ENCODE data around the gene GFOD1.

Gene GFOD1

GRCh38 chr6:13494137-13494536, 6.7 kb upstream of the GFOD1 start:
- TF ChIP-seq, protein P1, sequence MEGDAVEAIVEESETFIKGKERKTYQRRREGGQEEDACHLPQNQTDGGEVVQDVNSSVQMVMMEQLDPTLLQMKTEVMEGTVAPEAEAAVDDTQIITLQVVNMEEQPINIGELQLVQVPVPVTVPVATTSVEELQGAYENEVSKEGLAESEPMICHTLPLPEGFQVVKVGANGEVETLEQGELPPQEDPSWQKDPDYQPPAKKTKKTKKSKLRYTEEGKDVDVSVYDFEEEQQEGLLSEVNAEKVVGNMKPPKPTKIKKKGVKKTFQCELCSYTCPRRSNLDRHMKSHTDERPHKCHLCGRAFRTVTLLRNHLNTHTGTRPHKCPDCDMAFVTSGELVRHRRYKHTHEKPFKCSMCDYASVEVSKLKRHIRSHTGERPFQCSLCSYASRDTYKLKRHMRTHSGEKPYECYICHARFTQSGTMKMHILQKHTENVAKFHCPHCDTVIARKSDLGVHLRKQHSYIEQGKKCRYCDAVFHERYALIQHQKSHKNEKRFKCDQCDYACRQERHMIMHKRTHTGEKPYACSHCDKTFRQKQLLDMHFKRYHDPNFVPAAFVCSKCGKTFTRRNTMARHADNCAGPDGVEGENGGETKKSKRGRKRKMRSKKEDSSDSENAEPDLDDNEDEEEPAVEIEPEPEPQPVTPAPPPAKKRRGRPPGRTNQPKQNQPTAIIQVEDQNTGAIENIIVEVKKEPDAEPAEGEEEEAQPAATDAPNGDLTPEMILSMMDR (conservative IDR thresholded peaks at IDR 0.05; ENCODE audit: control insufficient read depth, insufficient read depth, low read depth, low read length), result no peak
- no peak for DNase-seq (ENCODE audit: low read depth)
- H3K4me3 ChIP-seq (ENCODE audit: control insufficient read depth, low read depth, low read length), result no peak overlapping the region

- no peak for DNase-seq (ENCODE audit: low read depth)
- H3K4me3 ChIP-seq (ENCODE audit: control insufficient read depth, low read depth, low read length), result no peak overlapping the region
- TF ChIP-seq, protein P1 (conservative IDR thresholded peaks at IDR 0.05; ENCODE audit: control insufficient read depth, insufficient read depth, low read depth, low read length), result no peak
These were observed 5.7 kb upstream of the GFOD1 start for GRCh38 chr6:13493147-13493546.

- no peak for DNase-seq (ENCODE audit: low read depth)
- TF ChIP-seq, protein P1 (conservative IDR thresholded peaks at IDR 0.05; ENCODE audit: control insufficient read depth, insufficient read depth, low read depth, low read length), result no peak
- H3K4me3 ChIP-seq (ENCODE audit: control insufficient read depth, low read depth, low read length), result no peak overlapping the region
These were observed 5.0 kb upstream of the GFOD1 start for GRCh38 chr6:13492357-13492756.

DNA sequence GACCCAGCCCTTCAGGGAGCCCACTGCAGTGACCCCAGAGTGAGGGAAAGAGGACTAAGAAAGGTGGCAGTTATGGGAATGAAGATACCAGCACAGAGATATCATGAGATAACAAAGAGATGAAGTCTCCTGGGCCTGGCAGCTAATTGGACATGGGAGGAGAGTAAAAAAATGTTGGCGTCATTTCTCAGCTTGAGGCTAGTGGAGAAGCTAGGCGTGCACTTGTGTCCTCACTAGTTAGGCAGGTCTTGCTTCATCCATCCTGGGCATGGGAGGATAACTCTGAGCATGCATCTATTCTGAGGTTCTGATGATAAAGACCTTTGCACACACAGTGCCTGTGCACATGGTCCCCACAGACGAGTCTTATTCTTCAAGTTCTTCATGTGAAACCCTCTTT, 4.1 kb upstream of the GFOD1 start:
- H3K4me3 ChIP-seq (ENCODE audit: control insufficient read depth, low read depth, low read length), result no peak overlapping the region
- DNase-seq (ENCODE audit: low read depth), result no peak
- TF ChIP-seq, protein P1 (conservative IDR thresholded peaks at IDR 0.05; ENCODE audit: control insufficient read depth, insufficient read depth, low read depth, low read length), result no peak

DNA sequence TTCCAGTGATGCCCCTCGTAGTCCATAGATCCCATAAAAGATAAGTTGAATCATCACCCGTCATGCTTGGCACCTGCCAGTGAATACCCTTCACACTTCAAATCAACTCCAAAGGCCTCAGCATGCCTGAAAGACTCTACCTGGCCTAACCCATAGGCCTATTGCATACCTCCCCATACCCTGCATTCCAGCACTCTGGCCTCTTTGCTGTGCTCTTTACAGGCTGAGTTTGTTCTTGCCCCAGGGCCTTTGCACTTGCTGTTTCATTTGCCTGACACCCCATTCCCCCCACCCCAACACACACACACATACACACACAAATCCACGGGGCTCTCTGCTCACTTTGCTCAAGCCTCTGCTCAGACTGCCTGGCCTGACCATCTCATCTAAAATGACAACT, 3.0 kb upstream of the GFOD1 start:
- H3K4me3 ChIP-seq (ENCODE audit: control insufficient read depth, low read depth, low read length), result no peak overlapping the region
- TF ChIP-seq, protein P1 (conservative IDR thresholded peaks at IDR 0.05; ENCODE audit: control insufficient read depth, insufficient read depth, low read depth, low read length), result no peak
- DNase-seq (ENCODE audit: low read depth), result no peak

GRCh38 chr6:13488896-13489237, 1.5 kb upstream of the GFOD1 start:
- TF ChIP-seq, protein P1 (conservative IDR thresholded peaks at IDR 0.05; ENCODE audit: control insufficient read depth, insufficient read depth, low read depth, low read length), result no peak
- no peak overlapping the region for H3K4me3 ChIP-seq (ENCODE audit: control insufficient read depth, low read depth, low read length)
- no peak for DNase-seq (ENCODE audit: low read depth)

All from fibroblast of mammary gland (primary cell).